Psoas muscle (tissue), 8 donors: ENCODE results near the gene DLGAP1. TPM values are rescaled to one million over a fixed set of nuclear protein-coding genes. Genes with fewer than 3 reads are reported as not detected.

Experiments used
- ATAC-seq, 4 donors: fragments of 200-7000 bp; cut with Tn5 transposase; one replicate each; pipeline ENCODE4 v1.9.1; 2020; ENCODE audit warnings: moderate library complexity in 3 of 4, mild to moderate bottlenecking in 2 of 4
- DNase-seq, 2 donors: peaks; one replicate each; pipeline ENCODE4 v3.0.0-alpha.2; 2020
- H3K27ac ChIP-seq: fragments of 200-600 bp; one replicate; pipeline ENCODE4 v1.8.0; 2022
- H3K27me3 ChIP-seq, 3 donors: fragments of 200-600 bp in 1 of 3; one replicate each; pipeline versions ENCODE4 v1.6.1 to v1.8.0; 2013 to 2022; ENCODE audit warnings: low read length in 2 of 3, mild to moderate bottlenecking in 2 of 3, moderate library complexity in 1 of 3; ENCODE audit not compliant: insufficient read depth in 3 of 3
- H3K36me3 ChIP-seq, 2 donors: fragments of 200-600 bp in 1 of 2; one replicate each; pipeline versions ENCODE4 v1.6.1 to v1.8.0; 2013 to 2022; ENCODE audit warnings: low read depth in 1 of 2, mild to moderate bottlenecking in 1 of 2, moderate library complexity in 1 of 2; ENCODE audit not compliant: insufficient read depth in 1 of 2
- H3K4me1 ChIP-seq: fragments of 200-600 bp; one replicate; pipeline ENCODE4 v1.8.0; 2022
- H3K4me3 ChIP-seq: fragments of 200-600 bp; one replicate; pipeline ENCODE4 v1.8.0; 2022; ENCODE audit warnings: mild to moderate bottlenecking
- H3K9me3 ChIP-seq: fragments of 200-600 bp; one replicate; pipeline ENCODE4 v1.8.0; 2022
- WGBS, 3 donors: extraction: QIAGEN DNeasy Blood & Tissue Kit; methylation state at CpG; one replicate each; pipeline versions ENCODE4 v1.1.6 to v1.1.7; 2013; 5-methylcytosine and 5-hydroxymethylcytosine counted together
- intact Hi-C, 2 donors: fragments of 100-400 bp; cut with DNase I; formaldehyde crosslinking; loops; one replicate each; pipeline versions ENCODE4 v1.11.0 to v1.14.2; 2022
- polyA plus RNA-seq, 3 donors: library from polyadenylated mRNA; stranded (reverse); fragments of 200-250 nt; gene quantifications; one replicate each; pipeline ENCODE4 v1.2.3, GENCODE V29; 2013
- total RNA-seq, 4 donors: library from RNA; stranded (reverse); fragmentation: NEBNext Ultra II Directional in 2 of 4; extraction: Animal tissue kit (Norgen Biotek cat#: 25700) in 2 of 4; gene quantifications; one replicate each; pipeline versions ENCODE4 v1.2.1 to v1.2.4, GENCODE V29; 2021 to 2023
- TF ChIP-seq, protein P1 (sequence below): fragments of 200-600 bp; IDR thresholded peaks from one replicate; pipeline ENCODE4 v1.8.0; 2022; ENCODE audit warnings: antibody characterized with exemption
- donor health status: healthy with polysubstance abuse.
- donor health status: DM: no; HTN: no; CAD: no; lungs with moderate emphysema.
- donor health status: Bipolar disorder and iron deficiency.
- donor health status: healthy.
- donor health status: DM: yes; HTN: yes; CAD: no.
- donor health status: DM: no; HTN: no; CAD: no.
- donor health status: DM: no; HTN: no; CAD: no.
- donor health status: DM: yes; HTN: yes; CAD: no.

The DLGAP1 gene
- total and polyA plus RNA-seq, 7 donors = 0.09 to 0.26 (median 0.16) TPM; not detected in 1

DNA sequence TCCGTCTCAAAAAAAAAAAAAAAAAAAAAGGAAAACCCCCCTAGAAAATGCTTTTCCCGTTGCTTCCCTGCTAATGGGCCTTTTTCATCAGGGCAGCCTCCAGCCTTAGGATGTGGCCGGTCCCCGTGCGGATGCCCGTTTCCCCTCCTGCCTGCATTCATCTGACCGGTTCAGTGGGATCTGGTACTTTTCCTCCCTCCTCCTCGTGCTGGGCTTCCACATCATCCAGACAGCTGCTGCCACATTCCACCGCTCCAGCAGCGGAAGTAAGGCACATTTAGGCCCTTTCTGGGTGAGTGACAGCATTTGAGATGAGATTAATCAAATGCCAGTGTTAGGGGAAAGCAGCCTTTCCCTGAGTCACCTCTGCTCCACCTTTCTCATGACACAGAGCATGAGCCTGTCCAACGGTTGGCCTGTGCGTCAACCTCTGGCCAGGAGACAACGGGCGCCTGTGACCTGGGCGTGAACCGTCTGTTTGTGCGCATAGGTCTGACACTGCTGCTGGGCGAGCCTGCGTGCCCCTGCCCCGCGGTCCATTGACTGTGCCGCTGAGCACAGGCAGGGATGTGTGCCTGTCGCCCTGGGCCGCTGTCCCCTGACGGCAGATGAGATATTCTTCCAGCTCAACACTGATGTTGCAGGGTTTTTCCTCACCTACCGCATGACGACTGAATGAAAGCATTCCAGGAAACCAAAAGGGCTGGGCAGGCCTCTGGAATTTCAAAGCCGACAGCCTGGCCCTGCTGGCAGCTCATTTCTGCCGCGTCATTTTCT lies 831.1 kb downstream of the DLGAP1 start:
- Histone ChIP-seq H3K4me3 (peak overlapping the region; percentile 33), H3K27ac (peak overlapping the region; percentile 85), H3K4me1 (peaks cover 22% of the 10 kb centered on the region), H3K9me3 (no peaks in the 10 kb centered on the region), H3K36me3 (no peaks in the 10 kb centered on the region), H3K27me3 (no peaks in the 10 kb centered on the region)
- peak; percentile 87 to 91 (median 89) for ATAC-seq
- peak; percentile 82 to 83 for DNase-seq
- intact Hi-C loops = loop anchor here in 1 of 2 donors (5.0 kb wide), 1 partner anchor 38 kb away; no protein-coding TSS in a partner anchor
- 17 to 22% (median 19%) methylated on average over 29 to 30 of the region's 30 CpGs for WGBS, 3 donors
- TF ChIP-seq, protein P1, sequence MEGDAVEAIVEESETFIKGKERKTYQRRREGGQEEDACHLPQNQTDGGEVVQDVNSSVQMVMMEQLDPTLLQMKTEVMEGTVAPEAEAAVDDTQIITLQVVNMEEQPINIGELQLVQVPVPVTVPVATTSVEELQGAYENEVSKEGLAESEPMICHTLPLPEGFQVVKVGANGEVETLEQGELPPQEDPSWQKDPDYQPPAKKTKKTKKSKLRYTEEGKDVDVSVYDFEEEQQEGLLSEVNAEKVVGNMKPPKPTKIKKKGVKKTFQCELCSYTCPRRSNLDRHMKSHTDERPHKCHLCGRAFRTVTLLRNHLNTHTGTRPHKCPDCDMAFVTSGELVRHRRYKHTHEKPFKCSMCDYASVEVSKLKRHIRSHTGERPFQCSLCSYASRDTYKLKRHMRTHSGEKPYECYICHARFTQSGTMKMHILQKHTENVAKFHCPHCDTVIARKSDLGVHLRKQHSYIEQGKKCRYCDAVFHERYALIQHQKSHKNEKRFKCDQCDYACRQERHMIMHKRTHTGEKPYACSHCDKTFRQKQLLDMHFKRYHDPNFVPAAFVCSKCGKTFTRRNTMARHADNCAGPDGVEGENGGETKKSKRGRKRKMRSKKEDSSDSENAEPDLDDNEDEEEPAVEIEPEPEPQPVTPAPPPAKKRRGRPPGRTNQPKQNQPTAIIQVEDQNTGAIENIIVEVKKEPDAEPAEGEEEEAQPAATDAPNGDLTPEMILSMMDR = no peak

DNA sequence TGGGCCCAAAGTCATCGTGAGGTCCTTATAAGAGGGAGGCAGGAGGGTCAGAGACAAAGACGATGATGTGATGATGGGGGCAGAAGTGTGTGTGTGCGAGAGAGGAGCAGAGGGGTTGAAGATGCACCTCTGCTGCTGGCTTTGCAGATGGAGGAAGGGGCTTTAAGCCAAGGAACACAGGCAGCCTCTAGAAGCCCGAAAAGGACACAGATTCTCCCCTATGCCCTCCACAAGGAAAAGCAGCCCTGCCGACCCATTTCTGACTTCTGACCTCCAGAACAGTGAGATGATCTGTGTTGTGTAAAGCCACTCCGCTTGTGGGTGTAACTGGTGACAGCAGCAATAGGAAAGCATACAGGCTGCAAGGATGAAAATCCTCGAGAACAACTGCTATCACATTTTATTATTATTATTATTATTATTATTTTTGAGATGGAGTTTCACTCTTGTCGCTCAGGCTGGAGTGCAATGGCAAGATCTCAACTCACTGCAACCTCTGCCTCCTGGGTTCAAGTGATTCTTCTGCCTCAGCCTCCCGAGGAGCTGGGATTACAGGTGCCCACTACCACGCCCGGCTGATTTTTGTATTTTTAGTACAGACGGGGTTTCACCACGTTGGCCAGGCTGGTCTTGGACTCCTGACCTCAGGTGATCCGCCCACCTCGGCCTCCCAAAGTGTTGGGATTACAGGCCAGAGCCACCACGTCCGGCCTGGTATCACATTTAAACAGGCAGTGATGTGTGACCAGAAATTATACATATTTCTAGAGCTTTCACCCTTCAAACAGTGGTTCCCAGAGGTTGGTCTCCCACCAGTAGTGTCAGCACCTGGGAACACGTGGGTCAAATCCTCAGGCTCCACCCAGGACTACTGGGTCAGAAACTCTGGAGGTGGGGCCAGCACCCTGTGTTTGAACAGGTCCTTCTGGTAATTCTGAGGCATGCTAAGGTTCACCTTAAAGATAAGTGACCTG lies 834.7 kb downstream of the DLGAP1 start:
- H3K9me3 ChIP-seq = no peaks in the 10 kb centered on the region
- intact Hi-C loops = loop anchor here in 1 of 2 donors (5.0 kb wide), 1 partner anchor 42 kb away; no protein-coding TSS in a partner anchor
- DNase-seq (no peak), ATAC-seq (no peak)
- H3K4me1 ChIP-seq = peaks cover 22% of the 10 kb centered on the region
- H3K27me3 ChIP-seq = no peaks in the 10 kb centered on the region
- TF ChIP-seq, protein P1 = no peak
- no peak overlapping the region for H3K4me3 ChIP-seq
- 92 to 94% (median 92%) methylated on average over 18 of the region's 18 CpGs for WGBS, 3 donors
- no peak overlapping the region for H3K27ac ChIP-seq
- no peaks in the 10 kb centered on the region for H3K36me3 ChIP-seq

DNA sequence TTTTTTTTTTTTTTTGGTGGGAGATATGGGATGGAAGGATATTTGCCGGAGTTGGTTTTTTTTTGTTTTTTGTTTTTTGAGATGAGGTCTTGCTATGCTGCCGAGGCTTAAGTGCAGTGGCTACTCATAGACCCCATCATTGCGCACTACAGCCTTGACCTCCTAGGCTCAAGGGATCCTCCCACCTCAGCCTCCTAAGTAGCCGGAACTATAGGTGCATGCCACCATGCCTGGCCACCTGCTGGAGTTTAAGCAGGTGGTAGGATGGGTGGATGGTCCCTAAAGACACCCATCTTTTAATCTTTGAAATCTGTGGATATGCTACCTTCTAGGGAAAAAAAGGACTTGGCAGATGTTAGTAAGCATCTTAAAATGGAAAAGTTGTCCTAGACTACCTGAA lies 835.4 kb downstream of the DLGAP1 start:
- TF ChIP-seq, protein P1 = no peak
- DNase-seq (no peak), ATAC-seq (no peak)
- WGBS, 3 donors = 95 to 98% (median 97%) methylated on average over 4 of the region's 4 CpGs
- Histone ChIP-seq H3K4me3 (no peak overlapping the region), H3K27me3 (no peaks in the 10 kb centered on the region), H3K27ac (no peak overlapping the region), H3K4me1 (peaks cover 21% of the 10 kb centered on the region), H3K36me3 (no peaks in the 10 kb centered on the region), H3K9me3 (no peaks in the 10 kb centered on the region)
- intact Hi-C loops = loop anchor here in 1 of 2 donors (5.0 kb wide), 1 partner anchor 43 kb away; no protein-coding TSS in a partner anchor

DNA sequence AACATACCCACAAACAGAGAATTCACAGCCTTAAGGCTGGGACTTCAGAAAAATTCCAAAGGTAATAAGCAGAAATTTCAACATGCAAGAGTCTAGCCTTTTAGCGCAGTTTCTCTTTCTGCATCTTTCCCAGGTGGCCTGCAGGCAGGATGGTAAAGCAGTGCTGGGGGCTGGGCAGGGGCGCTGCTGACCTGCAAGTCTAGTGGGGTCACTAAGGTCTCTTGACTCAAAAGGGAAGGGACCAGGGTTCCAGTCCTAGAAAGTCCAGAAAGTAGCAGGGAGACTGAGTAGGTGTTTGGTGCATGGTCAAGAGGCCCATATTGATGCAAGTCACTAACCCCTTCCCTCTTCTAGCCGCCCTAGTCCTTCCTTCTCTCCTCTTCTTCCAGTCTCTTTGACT lies 835.9 kb downstream of the DLGAP1 start:
- TF ChIP-seq, protein P1 = no peak

More for the DNA sequence above, 835.9 kb downstream of the DLGAP1 start:
- no peaks in the 10 kb centered on the region for H3K36me3 ChIP-seq
- H3K4me1 ChIP-seq = peaks cover 17% of the 10 kb centered on the region
- DNase-seq = no peak
- WGBS, 3 donors = 97 to 100% (median 99%) methylated on average over 3 of the region's 3 CpGs
- ATAC-seq = no peak
- intact Hi-C loops = no loop called here
- no peak overlapping the region for H3K4me3 ChIP-seq
- H3K27ac ChIP-seq = no peak overlapping the region
- no peaks in the 10 kb centered on the region for H3K9me3 ChIP-seq
- H3K27me3 ChIP-seq = no peaks in the 10 kb centered on the region
